Brain microvascular endothelial cell (primary cell): Measurements from ENCODE around the gene SUSD3.

Source experiments
- DNase-seq: peaks from one replicate; pipeline ENCODE4 v3.0.0-alpha.2; 2020
- H3K27ac ChIP-seq: fragments of 250-450 bp; sonication (Bioruptor Pico); 2 replicates; pipeline ENCODE4 v1.5.1; 2020; ENCODE audit warnings: mild to moderate bottlenecking, moderate library complexity
- H3K27me3 ChIP-seq: fragments of 250-450 bp; sonication (Bioruptor Pico); replicated peaks from 2 replicates; pipeline ENCODE4 v1.5.1; 2020; ENCODE audit warnings: mild to moderate bottlenecking
- H3K36me3 ChIP-seq: fragments of 250-450 bp; sonication (Bioruptor Pico); replicated peaks from 2 replicates; pipeline ENCODE4 v1.5.1; 2020; ENCODE audit warnings: mild to moderate bottlenecking
- H3K4me3 ChIP-seq: 2 replicates; pipeline ENCODE4 v1.5.1; 2011; ENCODE audit warnings: low read depth, mild to moderate bottlenecking, control low read depth, low read length, moderate library complexity
- in situ Hi-C: cut with HindIII; loops from 2 replicates; pipeline ENCODE4 v1.10.0; 2017; ENCODE audit warnings: low sequenced_read_pairs, low pct_ligation_motif_present
- TF ChIP-seq, protein P1 (sequence below): IDR thresholded peaks from 2 replicates; pipeline ENCODE4 v1.5.1; 2011; ENCODE audit warnings: low read depth, mild to moderate bottlenecking, moderate library complexity, low read length, control low read depth, inconsistent platforms; ENCODE audit errors: missing control alignments

Gene SUSD3

DNA sequence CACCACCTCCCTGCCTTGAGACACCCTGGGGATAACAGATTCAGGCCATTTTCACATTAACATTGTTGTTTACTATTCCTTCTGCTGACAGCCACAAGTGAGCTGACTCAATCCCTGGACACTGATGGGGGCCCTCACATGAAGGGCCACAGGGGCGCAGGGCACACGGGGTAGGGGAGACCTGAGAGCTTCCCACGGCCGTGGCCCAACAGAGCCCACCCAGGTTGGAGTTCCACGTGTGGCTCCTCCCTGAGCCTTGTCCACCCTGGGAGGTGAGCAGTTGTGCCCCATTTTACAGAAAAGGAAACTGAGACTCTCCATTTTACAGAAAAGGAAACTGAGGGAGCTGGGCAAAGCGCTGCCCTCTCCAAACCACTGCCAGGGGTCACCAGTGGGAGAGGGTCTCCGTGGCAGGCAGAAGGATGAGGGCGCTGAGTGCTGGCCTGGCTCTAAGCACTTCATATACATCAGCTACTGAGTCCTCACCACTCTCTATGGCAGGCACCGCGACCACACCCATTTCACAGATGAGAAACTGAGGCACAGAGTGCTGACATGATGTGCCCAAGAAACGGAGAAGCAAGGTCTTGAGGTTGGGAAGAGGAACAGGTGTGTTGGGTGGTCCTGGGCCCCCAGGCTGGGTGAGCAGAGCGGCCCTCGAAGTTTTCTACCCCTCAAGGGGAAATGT is 73.2 kb downstream of the SUSD3 start:
- Histone ChIP-seq H3K27me3 (no peaks in the 10 kb centered on the region), H3K4me3 (no peak overlapping the region), H3K27ac (no peak overlapping the region), H3K36me3 (no peaks in the 10 kb centered on the region)
- TF ChIP-seq, protein P1, sequence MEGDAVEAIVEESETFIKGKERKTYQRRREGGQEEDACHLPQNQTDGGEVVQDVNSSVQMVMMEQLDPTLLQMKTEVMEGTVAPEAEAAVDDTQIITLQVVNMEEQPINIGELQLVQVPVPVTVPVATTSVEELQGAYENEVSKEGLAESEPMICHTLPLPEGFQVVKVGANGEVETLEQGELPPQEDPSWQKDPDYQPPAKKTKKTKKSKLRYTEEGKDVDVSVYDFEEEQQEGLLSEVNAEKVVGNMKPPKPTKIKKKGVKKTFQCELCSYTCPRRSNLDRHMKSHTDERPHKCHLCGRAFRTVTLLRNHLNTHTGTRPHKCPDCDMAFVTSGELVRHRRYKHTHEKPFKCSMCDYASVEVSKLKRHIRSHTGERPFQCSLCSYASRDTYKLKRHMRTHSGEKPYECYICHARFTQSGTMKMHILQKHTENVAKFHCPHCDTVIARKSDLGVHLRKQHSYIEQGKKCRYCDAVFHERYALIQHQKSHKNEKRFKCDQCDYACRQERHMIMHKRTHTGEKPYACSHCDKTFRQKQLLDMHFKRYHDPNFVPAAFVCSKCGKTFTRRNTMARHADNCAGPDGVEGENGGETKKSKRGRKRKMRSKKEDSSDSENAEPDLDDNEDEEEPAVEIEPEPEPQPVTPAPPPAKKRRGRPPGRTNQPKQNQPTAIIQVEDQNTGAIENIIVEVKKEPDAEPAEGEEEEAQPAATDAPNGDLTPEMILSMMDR = no peak
- DNase-seq = no peak
- in situ Hi-C loops = no loop called here

DNA sequence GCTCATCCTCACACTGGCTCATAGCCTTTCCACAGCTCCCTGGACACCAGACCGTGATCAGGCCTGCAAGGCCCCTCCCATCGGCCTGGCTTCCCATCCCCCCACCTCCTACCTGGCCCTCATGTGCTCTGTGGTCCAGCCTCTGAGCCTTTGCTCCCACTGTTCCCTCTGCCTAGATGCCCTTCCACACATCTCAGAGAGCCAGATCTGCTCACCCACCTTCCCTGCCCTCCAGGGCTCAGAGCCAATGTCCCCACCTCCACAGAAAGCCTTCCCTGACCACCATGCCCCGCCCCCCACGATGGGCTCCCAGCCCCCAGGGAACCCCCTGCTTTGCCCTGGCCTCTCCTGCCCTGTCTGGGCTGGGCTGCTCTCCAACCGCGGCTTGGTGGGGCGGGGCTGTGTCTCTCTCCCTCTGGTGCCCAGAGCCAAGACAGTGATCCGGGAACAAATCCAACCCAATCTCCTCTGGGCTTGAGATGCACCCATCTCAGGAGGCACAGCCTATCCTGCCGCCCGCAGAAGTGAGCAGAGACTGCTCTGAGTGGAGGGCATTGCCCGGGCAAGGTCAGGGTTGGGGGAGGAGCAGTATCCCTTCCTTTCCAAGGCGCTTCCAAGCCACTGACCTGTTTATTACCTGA is 73.9 kb downstream of the SUSD3 start:
- in situ Hi-C loops = no loop called here
- Histone ChIP-seq H3K27ac (no peak overlapping the region), H3K27me3 (no peaks in the 10 kb centered on the region), H3K4me3 (peak overlapping the region; percentile 73), H3K36me3 (no peaks in the 10 kb centered on the region)
- TF ChIP-seq, protein P1 = no peak
- no peak for DNase-seq

DNA sequence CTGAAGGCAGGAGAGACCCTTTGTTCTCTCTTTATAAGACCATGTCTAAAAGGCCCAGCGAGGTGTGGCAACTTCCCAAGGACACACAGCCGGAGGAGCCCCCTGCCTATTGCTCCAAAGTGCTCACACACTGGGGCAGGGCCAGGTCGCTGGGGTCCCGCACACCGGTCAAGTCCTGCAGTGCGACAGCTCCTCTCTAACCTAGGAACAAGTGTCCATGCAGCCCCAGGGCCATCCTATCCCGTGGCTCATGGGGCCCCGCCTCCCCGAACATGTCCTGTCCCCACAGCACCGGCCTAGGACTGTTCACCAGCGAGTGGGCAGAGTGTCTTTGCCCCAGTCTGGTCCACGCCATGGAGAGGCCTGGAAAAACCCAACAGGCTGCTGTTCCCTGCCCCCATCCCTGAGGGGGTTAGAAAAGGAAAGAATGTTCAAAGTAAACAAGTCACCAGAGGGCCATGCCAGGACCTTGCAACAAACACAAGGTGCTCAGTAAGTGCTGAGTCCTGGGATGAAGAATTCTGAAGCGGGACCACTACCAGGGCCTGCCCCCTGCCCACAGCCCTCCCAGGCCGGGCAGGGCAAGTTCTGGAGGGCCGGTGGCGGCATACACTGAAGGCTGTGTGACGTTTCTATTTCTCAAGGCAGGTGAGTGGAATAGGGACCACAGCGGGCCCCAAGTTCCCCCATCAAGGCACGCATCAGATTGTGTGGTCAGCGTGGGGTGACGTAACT is 74.6 kb downstream of the SUSD3 start:
- TF ChIP-seq, protein P1 = no peak
- no peak for DNase-seq
- Histone ChIP-seq H3K27me3 (no peaks in the 10 kb centered on the region), H3K4me3 (peak overlapping the region; percentile 73), H3K27ac (peak overlapping the region; percentile 89), H3K36me3 (no peaks in the 10 kb centered on the region)
- in situ Hi-C loops = no loop called here

DNA sequence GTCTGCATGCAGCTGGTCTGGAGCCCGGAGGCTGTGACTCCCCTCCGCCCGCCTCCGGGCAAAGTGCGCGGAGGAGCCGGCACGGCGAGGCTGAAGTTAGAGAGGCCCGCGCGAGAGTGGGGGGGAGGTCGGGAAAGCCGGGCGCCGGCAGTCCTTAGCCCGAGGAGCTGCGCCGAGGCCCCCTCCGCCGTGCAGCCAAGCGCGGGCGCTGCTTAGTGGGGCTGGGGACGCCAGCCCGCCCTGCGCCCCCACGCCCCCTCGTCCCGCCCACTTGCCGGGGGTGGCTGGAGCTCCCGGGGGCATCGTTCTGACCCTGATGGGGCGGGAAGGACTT is 75.1 kb downstream of the SUSD3 start:
- in situ Hi-C loops = no loop called here
- Histone ChIP-seq H3K4me3 (peak overlapping the region; percentile 73), H3K27ac (peak overlapping the region; percentile 89), H3K27me3 (no peaks in the 10 kb centered on the region), H3K36me3 (no peaks in the 10 kb centered on the region)
- TF ChIP-seq, protein P1 = no peak
- DNase-seq = peak; percentile 84

DNA sequence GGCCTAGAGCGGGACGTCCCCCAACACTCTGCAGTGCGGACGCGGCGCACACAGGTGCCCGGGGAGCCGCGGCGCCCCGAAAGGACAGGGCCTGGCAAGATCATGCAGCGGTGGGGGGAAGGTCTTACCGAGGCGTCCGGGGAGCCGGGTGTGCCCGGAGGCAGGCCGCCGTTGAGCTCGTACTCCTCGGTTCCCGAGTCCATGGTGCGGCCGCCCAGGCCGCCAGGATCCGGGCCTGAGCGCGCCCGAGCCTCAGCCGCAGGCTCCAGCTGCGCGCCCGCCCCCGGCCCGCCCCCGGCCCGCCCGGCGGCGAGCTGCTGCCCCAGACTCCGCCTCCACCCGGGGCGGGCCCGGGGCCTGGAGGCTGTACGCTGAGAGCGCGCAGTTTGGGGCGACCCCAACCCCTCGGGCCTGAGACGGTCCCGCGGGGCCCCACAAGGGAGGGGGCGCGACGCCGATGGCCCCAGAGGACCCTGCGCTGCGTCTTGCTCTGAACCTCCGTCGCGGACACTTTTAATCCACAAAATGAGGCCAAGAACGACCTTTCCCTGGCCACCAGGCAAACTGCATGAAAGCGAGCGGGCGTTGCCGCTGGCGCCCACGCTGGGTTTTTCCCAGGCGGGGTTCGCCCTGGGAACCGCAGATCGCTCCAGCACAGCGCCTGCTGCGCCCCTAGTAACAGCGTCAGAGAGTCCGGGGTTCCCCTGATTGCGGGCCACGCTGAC is 75.7 kb downstream of the SUSD3 start, which contains the start of gene NINJ1:
NINJ1 (minus strand) TSS at position 237 of the 725 bp plus-strand sequence; CDS start at position 203, 34 bp downstream.
- in situ Hi-C loops = no loop called here
- Histone ChIP-seq H3K4me3 (peak within 1 kb of the TSS; percentile 73), H3K27ac (peak within 1 kb of the TSS; percentile 89), H3K36me3 (no peaks in the 10 kb centered on the region), H3K27me3 (no peaks in the 10 kb centered on the region)
- DNase-seq = peak; percentile 71
- TF ChIP-seq, protein P1 = no peak
